Ishikawa (cell line): ENCODE measurements around the gene LIMCH1.

Source experiments
- CEBPB ChIP-seq: IDR thresholded peaks from 2 replicates; pipeline ENCODE4 v1.6.1; 2012
- CREB1 ChIP-seq: IDR thresholded peaks from 2 replicates; pipeline ENCODE4 v1.6.1; 2012; ENCODE audit warnings: low read depth
- EGR1 ChIP-seq: IDR thresholded peaks from 2 replicates; pipeline ENCODE4 v1.6.1; 2012
- EP300 ChIP-seq: IDR thresholded peaks from 2 replicates; pipeline ENCODE4 v1.6.1; 2012; ENCODE audit warnings: borderline replicate concordance
- FOXM1 ChIP-seq: IDR thresholded peaks from 2 replicates; pipeline ENCODE4 v1.6.1; 2012; ENCODE audit warnings: low read depth, borderline replicate concordance
- NFIC ChIP-seq: IDR thresholded peaks from 2 replicates; pipeline ENCODE4 v1.6.1; 2012
- RAD21 ChIP-seq: IDR thresholded peaks from 2 replicates; pipeline ENCODE4 v1.6.1; 2012; ENCODE audit warnings: low read depth
- TAF1 ChIP-seq: IDR thresholded peaks from 2 replicates; pipeline ENCODE4 v1.6.1; 2012; ENCODE audit warnings: low read depth, mild to moderate bottlenecking
- TCF12 ChIP-seq: IDR thresholded peaks from 2 replicates; pipeline ENCODE4 v1.6.1; 2012; ENCODE audit warnings: low read depth
- TEAD4 ChIP-seq: IDR thresholded peaks from 2 replicates; pipeline ENCODE4 v1.6.1; 2012
- USF1 ChIP-seq: IDR thresholded peaks from 2 replicates; pipeline ENCODE4 v1.6.1; 2012
- YY1 ChIP-seq: IDR thresholded peaks from 2 replicates; pipeline ENCODE4 v1.6.1; 2012; ENCODE audit warnings: low read depth
- ZBTB7A ChIP-seq: IDR thresholded peaks from 2 replicates; pipeline ENCODE4 v1.6.1; 2012; ENCODE audit warnings: low read depth
- TF ChIP-seq, protein P1 (sequence below): IDR thresholded peaks from 2 replicates; pipeline ENCODE4 v1.6.1; 2012
- TF ChIP-seq, protein P2 (sequence below): IDR thresholded peaks from 2 replicates; pipeline ENCODE4 v1.6.1; 2012; ENCODE audit warnings: low read depth, mild to moderate bottlenecking

Gene LIMCH1

GRCh38 chr4:41714364-41715000, 176.5 kb downstream of the LIMCH1 start:
- no peak for TF ChIP-seq RAD21
- no peak for TF ChIP-seq USF1
- no peak for TF ChIP-seq EGR1
- TF ChIP-seq CEBPB, result no peak
- no peak for TF ChIP-seq TAF1
- TF ChIP-seq, protein P1, sequence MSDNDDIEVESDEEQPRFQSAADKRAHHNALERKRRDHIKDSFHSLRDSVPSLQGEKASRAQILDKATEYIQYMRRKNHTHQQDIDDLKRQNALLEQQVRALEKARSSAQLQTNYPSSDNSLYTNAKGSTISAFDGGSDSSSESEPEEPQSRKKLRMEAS, result no peak
- TF ChIP-seq NFIC, result no peak
- TF ChIP-seq FOXM1, result no peak
- no peak for TF ChIP-seq YY1
- no peak for TF ChIP-seq CREB1
- TF ChIP-seq, protein P2, sequence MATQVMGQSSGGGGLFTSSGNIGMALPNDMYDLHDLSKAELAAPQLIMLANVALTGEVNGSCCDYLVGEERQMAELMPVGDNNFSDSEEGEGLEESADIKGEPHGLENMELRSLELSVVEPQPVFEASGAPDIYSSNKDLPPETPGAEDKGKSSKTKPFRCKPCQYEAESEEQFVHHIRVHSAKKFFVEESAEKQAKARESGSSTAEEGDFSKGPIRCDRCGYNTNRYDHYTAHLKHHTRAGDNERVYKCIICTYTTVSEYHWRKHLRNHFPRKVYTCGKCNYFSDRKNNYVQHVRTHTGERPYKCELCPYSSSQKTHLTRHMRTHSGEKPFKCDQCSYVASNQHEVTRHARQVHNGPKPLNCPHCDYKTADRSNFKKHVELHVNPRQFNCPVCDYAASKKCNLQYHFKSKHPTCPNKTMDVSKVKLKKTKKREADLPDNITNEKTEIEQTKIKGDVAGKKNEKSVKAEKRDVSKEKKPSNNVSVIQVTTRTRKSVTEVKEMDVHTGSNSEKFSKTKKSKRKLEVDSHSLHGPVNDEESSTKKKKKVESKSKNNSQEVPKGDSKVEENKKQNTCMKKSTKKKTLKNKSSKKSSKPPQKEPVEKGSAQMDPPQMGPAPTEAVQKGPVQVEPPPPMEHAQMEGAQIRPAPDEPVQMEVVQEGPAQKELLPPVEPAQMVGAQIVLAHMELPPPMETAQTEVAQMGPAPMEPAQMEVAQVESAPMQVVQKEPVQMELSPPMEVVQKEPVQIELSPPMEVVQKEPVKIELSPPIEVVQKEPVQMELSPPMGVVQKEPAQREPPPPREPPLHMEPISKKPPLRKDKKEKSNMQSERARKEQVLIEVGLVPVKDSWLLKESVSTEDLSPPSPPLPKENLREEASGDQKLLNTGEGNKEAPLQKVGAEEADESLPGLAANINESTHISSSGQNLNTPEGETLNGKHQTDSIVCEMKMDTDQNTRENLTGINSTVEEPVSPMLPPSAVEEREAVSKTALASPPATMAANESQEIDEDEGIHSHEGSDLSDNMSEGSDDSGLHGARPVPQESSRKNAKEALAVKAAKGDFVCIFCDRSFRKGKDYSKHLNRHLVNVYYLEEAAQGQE, result no peak
- no peak for TF ChIP-seq EP300
- TF ChIP-seq TEAD4, result no peak

GRCh38 chr4:41715155-41715554, 177.2 kb downstream of the LIMCH1 start:
- TF ChIP-seq CREB1 (no peak), FOXM1 (no peak), ZBTB7A (no peak), USF1 (no peak), EGR1 (no peak)
- TF ChIP-seq, protein P1, result no peak

DNA sequence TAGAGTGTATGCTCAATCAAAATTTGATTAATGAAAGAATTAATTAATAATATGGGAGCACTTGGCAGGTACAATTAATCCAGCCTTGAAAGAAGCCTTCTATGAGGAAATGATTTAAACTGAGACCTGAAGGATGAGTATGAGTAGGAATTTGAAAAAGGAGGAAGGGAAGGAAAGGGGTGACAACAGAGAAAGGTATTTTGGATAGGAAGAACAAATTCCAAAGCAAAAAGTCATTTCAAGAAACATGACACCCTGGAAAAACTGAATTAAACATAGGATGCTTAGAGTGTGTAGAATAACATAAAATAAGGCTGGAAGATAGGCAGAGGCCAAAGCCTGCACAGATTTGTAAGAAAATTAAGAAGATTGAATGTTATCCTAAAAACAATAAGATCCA, 180.9 kb downstream of the LIMCH1 start:
- TF ChIP-seq TEAD4 (no peak), CREB1 (no peak), EP300 (no peak), YY1 (no peak), TCF12 (no peak), USF1 (no peak), TAF1 (no peak), NFIC (no peak), EGR1 (no peak)
- TF ChIP-seq, protein P2, result no peak

DNA sequence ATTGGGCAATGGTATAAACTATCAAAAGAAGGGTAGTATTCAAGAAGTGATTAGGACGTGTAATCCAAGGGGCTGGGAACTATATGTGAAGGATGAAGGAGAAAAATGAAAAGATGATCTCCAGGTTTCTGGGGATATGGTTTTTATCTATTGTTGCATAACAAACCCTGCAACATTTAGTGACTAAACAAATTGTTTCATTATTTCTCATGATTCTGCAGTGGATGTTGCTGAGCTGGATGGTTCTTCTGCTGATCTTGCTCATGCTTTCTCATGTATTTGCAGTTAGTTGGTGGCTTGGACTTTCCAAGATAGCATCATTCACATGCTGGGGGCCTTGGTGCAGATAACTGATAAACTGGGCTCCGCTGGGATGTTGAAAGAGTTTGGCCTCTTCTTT, 181.5 kb downstream of the LIMCH1 start:
- TF ChIP-seq TCF12 (no peak), YY1 (no peak), RAD21 (no peak), TEAD4 (no peak), CREB1 (no peak), NFIC (no peak), FOXM1 (no peak), ZBTB7A (no peak), EGR1 (no peak), TAF1 (no peak), CEBPB (no peak), USF1 (no peak), EP300 (no peak)
- TF ChIP-seq, protein P2, result no peak
- TF ChIP-seq, protein P1, result no peak
